GM19193 (cell line): Measurements from ENCODE around the gene FAM200C.

Experiments used
- POLR2A ChIP-seq: IDR thresholded peaks from 4 replicates; pipeline ENCODE4 v1.6.1; 2011; ENCODE audit not compliant: insufficient read depth, insufficient read length; ENCODE audit errors: extremely low read depth

Gene FAM200C

GRCh38 chr5:160363211-160363610, 36.6 kb downstream of the FAM200C start:
- TF ChIP-seq POLR2A: no peak

- TF ChIP-seq POLR2A: no peak
Observed at GRCh38 chr5:160361624-160362228, 38.1 kb downstream of the FAM200C start.

GRCh38 chr5:160360310-160360709, 39.5 kb downstream of the FAM200C start:
- TF ChIP-seq POLR2A: no peak

- TF ChIP-seq POLR2A: no peak
Observed at GRCh38 chr5:160359816-160360215, 40.0 kb downstream of the FAM200C start.

- TF ChIP-seq POLR2A: no peak
Observed at GRCh38 chr5:160359242-160359641, 40.6 kb downstream of the FAM200C start.

- no peak for TF ChIP-seq POLR2A
Observed at GRCh38 chr5:160357861-160358411, 41.9 kb downstream of the FAM200C start.

GRCh38 chr5:160357394-160357793, 42.5 kb downstream of the FAM200C start:
- TF ChIP-seq POLR2A: no peak

GRCh38 chr5:160356550-160357347, 43.1 kb downstream of the FAM200C start:
- TF ChIP-seq POLR2A: no peak

GRCh38 chr5:160354666-160355065, 45.2 kb downstream of the FAM200C start:
- no peak for TF ChIP-seq POLR2A

GRCh38 chr5:160353379-160353778, 46.5 kb downstream of the FAM200C start:
- TF ChIP-seq POLR2A: no peak

- TF ChIP-seq POLR2A: no peak
Observed at GRCh38 chr5:160352308-160352707, 47.5 kb downstream of the FAM200C start.

GRCh38 chr5:160349935-160350303, 49.9 kb downstream of the FAM200C start:
- no peak for TF ChIP-seq POLR2A

GRCh38 chr5:160349249-160349934, 50.5 kb downstream of the FAM200C start:
- no peak for TF ChIP-seq POLR2A

- TF ChIP-seq POLR2A: no peak
Observed at GRCh38 chr5:160348080-160348479, 51.8 kb downstream of the FAM200C start.

GRCh38 chr5:160347448-160347847, 52.4 kb downstream of the FAM200C start:
- no peak for TF ChIP-seq POLR2A
